Stimulated activated naive B cell treated with anti-CD40 and anti-IgM and Interleukin-4, amounts not matched to agents 10 μg/mL and 1 μg/mL and 100 μg/mL, for 72 hours (primary cell): ENCODE measurements around the gene ALKBH3.

Experiments
- ATAC-seq, 2 donors: fragments of 150-1000 bp; cut with Tn5 transposase; replicated peaks; 2 replicates each; pipeline ENCODE4 v1.10.0; 2021; ENCODE audit warnings: moderate library complexity in 1 of 2
- DNase-seq: peaks from one replicate; pipeline ENCODE4 v3.0.0; 2021
- H3K27ac Mint-ChIP-seq: one replicate; pipeline ENCODE4 v1.8.0; 2022; ENCODE audit warnings: mild to moderate bottlenecking, mixed read lengths
- H3K27me3 Mint-ChIP-seq, 2 donors: one replicate each; pipeline ENCODE4 v1.8.0; 2022; ENCODE audit warnings: mixed read lengths in 2 of 2
- H3K36me3 Mint-ChIP-seq, 2 donors: one replicate each; pipeline ENCODE4 v1.8.0; 2022; ENCODE audit warnings: mixed read lengths in 2 of 2, mild to moderate bottlenecking in 1 of 2
- H3K4me1 Mint-ChIP-seq, 2 donors: one replicate each; pipeline ENCODE4 v1.8.0; 2022; ENCODE audit warnings: mixed read lengths in 2 of 2, mild to moderate bottlenecking in 1 of 2
- H3K4me3 Mint-ChIP-seq, 2 donors: one replicate each; pipeline ENCODE4 v1.8.0; 2022; ENCODE audit warnings: mild to moderate bottlenecking in 2 of 2, mixed read lengths in 2 of 2, moderate library complexity in 1 of 2
- H3K9me3 Mint-ChIP-seq, 2 donors: one replicate each; pipeline ENCODE4 v1.8.0; 2022; ENCODE audit warnings: mixed read lengths in 2 of 2, mild to moderate bottlenecking in 1 of 2

Gene ALKBH3

GRCh38 chr11:43933226-43933607 is 52.6 kb downstream of the ALKBH3 start:
- no peak overlapping the region for H3K27ac Mint-ChIP-seq
- H3K4me1 Mint-ChIP-seq: no peaks in the 10 kb centered on the region
- ATAC-seq (no peak), DNase-seq (no peak)
- H3K36me3 Mint-ChIP-seq: peaks cover 2 to 10% of the 10 kb centered on the region in 2 donors
- H3K4me3 Mint-ChIP-seq: no peak overlapping the region
- H3K9me3 Mint-ChIP-seq: no peaks in the 10 kb centered on the region
- H3K27me3 Mint-ChIP-seq: peaks cover 11 to 18% of the 10 kb centered on the region in 2 donors

GRCh38 chr11:43933608-43934551 is 53.2 kb downstream of the ALKBH3 start:
- ATAC-seq (no peak), DNase-seq (no peak)
- Mint-ChIP-seq H3K27me3 (peaks cover 11 to 21% of the 10 kb centered on the region in 2 donors), H3K36me3 (peaks cover 0 to 7% of the 10 kb centered on the region in 2 donors), H3K4me1 (no peaks in the 10 kb centered on the region), H3K4me3 (no peak overlapping the region), H3K27ac (no peak overlapping the region), H3K9me3 (no peaks in the 10 kb centered on the region)

GRCh38 chr11:43934601-43935423 is 54.2 kb downstream of the ALKBH3 start:
- peaks cover 0 to 4% of the 10 kb centered on the region in 2 donors for H3K36me3 Mint-ChIP-seq
- no peak overlapping the region for H3K4me3 Mint-ChIP-seq
- H3K4me1 Mint-ChIP-seq: no peaks in the 10 kb centered on the region
- DNase-seq: no peak
- no peak for ATAC-seq
- H3K27ac Mint-ChIP-seq: no peak overlapping the region
- H3K27me3 Mint-ChIP-seq: peaks cover 14 to 25% of the 10 kb centered on the region in 2 donors
- H3K9me3 Mint-ChIP-seq: no peaks in the 10 kb centered on the region

- Mint-ChIP-seq H3K4me1 (no peaks in the 10 kb centered on the region), H3K27me3 (peaks cover 16 to 31% of the 10 kb centered on the region in 2 donors)
Observed at GRCh38 chr11:43935424-43935979, 54.9 kb downstream of the ALKBH3 start.

GRCh38 chr11:43936076-43936475 is 55.4 kb downstream of the ALKBH3 start:
- Mint-ChIP-seq H3K4me3 (no peak overlapping the region), H3K9me3 (no peaks in the 10 kb centered on the region), H3K4me1 (no peaks in the 10 kb centered on the region), H3K27me3 (peaks cover 22 to 36% of the 10 kb centered on the region in 2 donors), H3K36me3 (no peaks in the 10 kb centered on the region), H3K27ac (no peak overlapping the region)
- no peak for DNase-seq
- ATAC-seq: no peak

More at GRCh38 chr11:43935424-43935979, 54.9 kb downstream of the ALKBH3 start:
- H3K4me3 Mint-ChIP-seq: no peak overlapping the region
- ATAC-seq: no peak
- no peaks in the 10 kb centered on the region for H3K9me3 Mint-ChIP-seq
- peaks cover 0 to under 1% of the 10 kb centered on the region in 2 donors for H3K36me3 Mint-ChIP-seq
- DNase-seq: no peak
- H3K27ac Mint-ChIP-seq: no peak overlapping the region

GRCh38 chr11:43937434-43938411 is 57.1 kb downstream of the ALKBH3 start:
- DNase-seq (no peak), ATAC-seq (no peak)
- H3K36me3 Mint-ChIP-seq: no peaks in the 10 kb centered on the region
- H3K27ac Mint-ChIP-seq: no peak overlapping the region
- peaks cover 31 to 47% of the 10 kb centered on the region in 2 donors for H3K27me3 Mint-ChIP-seq
- H3K4me3 Mint-ChIP-seq: no peak overlapping the region
- H3K9me3 Mint-ChIP-seq: no peaks in the 10 kb centered on the region
- H3K4me1 Mint-ChIP-seq: peaks cover 4 to 7% of the 10 kb centered on the region in 2 donors

- Mint-ChIP-seq H3K4me1 (peaks cover 16 to 30% of the 10 kb centered on the region in 2 donors), H3K4me3 (peak overlapping the region; percentile 78 to 79), H3K9me3 (no peaks in the 10 kb centered on the region), H3K36me3 (peaks cover 0 to 3% of the 10 kb centered on the region in 2 donors), H3K27ac (peak overlapping the region; percentile 66), H3K27me3 (peaks cover 52 to 77% of the 10 kb centered on the region in 2 donors)
- ATAC-seq (no peak), DNase-seq (no peak)
Observed at GRCh38 chr11:43941257-43941994, 60.8 kb downstream of the ALKBH3 start.

- H3K27ac Mint-ChIP-seq: no peak overlapping the region
- peaks cover 60 to 83% of the 10 kb centered on the region in 2 donors for H3K27me3 Mint-ChIP-seq
- no peaks in the 10 kb centered on the region for H3K9me3 Mint-ChIP-seq
- peaks cover 0 to 3% of the 10 kb centered on the region in 2 donors for H3K36me3 Mint-ChIP-seq
- no peak for DNase-seq
- H3K4me3 Mint-ChIP-seq: peak overlapping the region; percentile 66 to 86
- peak; percentile 24 to 38 for ATAC-seq
- H3K4me1 Mint-ChIP-seq: peaks cover 16 to 30% of the 10 kb centered on the region in 2 donors
Observed at GRCh38 chr11:43942662-43943371, 62.2 kb downstream of the ALKBH3 start.

- H3K27ac Mint-ChIP-seq: peak overlapping the region; percentile 68
- H3K9me3 Mint-ChIP-seq: no peaks in the 10 kb centered on the region
- DNase-seq (no peak), ATAC-seq (no peak)
- H3K4me3 Mint-ChIP-seq: peak overlapping the region; percentile 86 to 88
- H3K4me1 Mint-ChIP-seq: peaks cover 16 to 30% of the 10 kb centered on the region in 2 donors
- peaks cover 60 to 76% of the 10 kb centered on the region in 2 donors for H3K27me3 Mint-ChIP-seq
- H3K36me3 Mint-ChIP-seq: peaks cover 0 to 3% of the 10 kb centered on the region in 2 donors
Observed at GRCh38 chr11:43943372-43943930, 62.8 kb downstream of the ALKBH3 start.

- DNase-seq: no peak
- H3K4me1 Mint-ChIP-seq: peaks cover 16 to 30% of the 10 kb centered on the region in 2 donors
Observed at GRCh38 chr11:43943931-43944751, 63.5 kb downstream of the ALKBH3 start.

GRCh38 chr11:43944761-43945311 is 64.2 kb downstream of the ALKBH3 start:
- H3K36me3 Mint-ChIP-seq: peaks cover 0 to 3% of the 10 kb centered on the region in 2 donors

More at GRCh38 chr11:43943931-43944751, 63.5 kb downstream of the ALKBH3 start:
- H3K27me3 Mint-ChIP-seq: peaks cover 64 to 81% of the 10 kb centered on the region in 2 donors
- peak; percentile 41 to 47 for ATAC-seq
- H3K4me3 Mint-ChIP-seq: peak overlapping the region; percentile 86 to 88
- peaks cover 0 to 3% of the 10 kb centered on the region in 2 donors for H3K36me3 Mint-ChIP-seq
- no peaks in the 10 kb centered on the region for H3K9me3 Mint-ChIP-seq
- H3K27ac Mint-ChIP-seq: peak overlapping the region; percentile 49

More at GRCh38 chr11:43944761-43945311, 64.2 kb downstream of the ALKBH3 start:
- peak; percentile 41 to 54 for ATAC-seq
- H3K4me3 Mint-ChIP-seq: peak overlapping the region in 1 of 2 donors; percentile 46
- peak overlapping the region; percentile 49 for H3K27ac Mint-ChIP-seq
- peaks cover 63 to 80% of the 10 kb centered on the region in 2 donors for H3K27me3 Mint-ChIP-seq
- peaks cover 16 to 30% of the 10 kb centered on the region in 2 donors for H3K4me1 Mint-ChIP-seq
- H3K9me3 Mint-ChIP-seq: no peaks in the 10 kb centered on the region
- no peak for DNase-seq
